ENCODE results near the gene NOTCH2.
"Not testable (repeated sequence)": the region's sequence is repeated elsewhere in the genome, so short reads cannot be mapped to it uniquely, and the experiment has no call there.

DNA sequence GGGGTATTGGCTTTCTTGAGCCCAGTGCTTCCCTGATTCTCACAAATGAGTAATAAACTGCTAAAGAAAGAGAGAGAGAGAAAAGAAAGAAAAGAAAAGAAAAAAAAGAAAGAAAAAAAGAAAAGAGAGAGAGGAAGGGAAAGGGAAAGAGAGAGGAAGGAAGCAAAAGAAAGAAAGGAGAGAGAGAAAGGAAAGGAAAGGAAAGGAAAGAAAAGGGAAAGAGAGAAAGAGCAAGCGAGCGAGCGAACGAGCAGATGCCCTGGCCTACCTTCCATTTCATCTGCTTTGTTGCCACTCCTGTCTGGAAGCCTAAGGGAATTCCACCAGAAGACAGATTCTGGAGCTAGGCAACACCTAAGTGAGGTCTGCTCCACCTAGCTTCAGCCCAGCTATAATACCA lies 27.7 kb downstream of the NOTCH2 start:
- TF ChIP-seq, protein P1, sequence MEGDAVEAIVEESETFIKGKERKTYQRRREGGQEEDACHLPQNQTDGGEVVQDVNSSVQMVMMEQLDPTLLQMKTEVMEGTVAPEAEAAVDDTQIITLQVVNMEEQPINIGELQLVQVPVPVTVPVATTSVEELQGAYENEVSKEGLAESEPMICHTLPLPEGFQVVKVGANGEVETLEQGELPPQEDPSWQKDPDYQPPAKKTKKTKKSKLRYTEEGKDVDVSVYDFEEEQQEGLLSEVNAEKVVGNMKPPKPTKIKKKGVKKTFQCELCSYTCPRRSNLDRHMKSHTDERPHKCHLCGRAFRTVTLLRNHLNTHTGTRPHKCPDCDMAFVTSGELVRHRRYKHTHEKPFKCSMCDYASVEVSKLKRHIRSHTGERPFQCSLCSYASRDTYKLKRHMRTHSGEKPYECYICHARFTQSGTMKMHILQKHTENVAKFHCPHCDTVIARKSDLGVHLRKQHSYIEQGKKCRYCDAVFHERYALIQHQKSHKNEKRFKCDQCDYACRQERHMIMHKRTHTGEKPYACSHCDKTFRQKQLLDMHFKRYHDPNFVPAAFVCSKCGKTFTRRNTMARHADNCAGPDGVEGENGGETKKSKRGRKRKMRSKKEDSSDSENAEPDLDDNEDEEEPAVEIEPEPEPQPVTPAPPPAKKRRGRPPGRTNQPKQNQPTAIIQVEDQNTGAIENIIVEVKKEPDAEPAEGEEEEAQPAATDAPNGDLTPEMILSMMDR (conservative IDR thresholded peaks at IDR 0.05): not testable (repeated sequence)
- not testable (repeated sequence) for TF ChIP-seq ZFX (IDR thresholded peaks at IDR 0.05)

Measured in C4-2B (cell line).